ENCODE data around the gene STT3B. TPM values are rescaled to one million over a fixed set of nuclear protein-coding genes. Genes with fewer than 3 reads are reported as not detected.

Gene STT3B
- total and polyA plus RNA-seq, 2 of the 13 experiments (the other 11 are each of a cell fraction or from before 2014, with no cell fraction given) = 85.0 to 205 TPM

DNA sequence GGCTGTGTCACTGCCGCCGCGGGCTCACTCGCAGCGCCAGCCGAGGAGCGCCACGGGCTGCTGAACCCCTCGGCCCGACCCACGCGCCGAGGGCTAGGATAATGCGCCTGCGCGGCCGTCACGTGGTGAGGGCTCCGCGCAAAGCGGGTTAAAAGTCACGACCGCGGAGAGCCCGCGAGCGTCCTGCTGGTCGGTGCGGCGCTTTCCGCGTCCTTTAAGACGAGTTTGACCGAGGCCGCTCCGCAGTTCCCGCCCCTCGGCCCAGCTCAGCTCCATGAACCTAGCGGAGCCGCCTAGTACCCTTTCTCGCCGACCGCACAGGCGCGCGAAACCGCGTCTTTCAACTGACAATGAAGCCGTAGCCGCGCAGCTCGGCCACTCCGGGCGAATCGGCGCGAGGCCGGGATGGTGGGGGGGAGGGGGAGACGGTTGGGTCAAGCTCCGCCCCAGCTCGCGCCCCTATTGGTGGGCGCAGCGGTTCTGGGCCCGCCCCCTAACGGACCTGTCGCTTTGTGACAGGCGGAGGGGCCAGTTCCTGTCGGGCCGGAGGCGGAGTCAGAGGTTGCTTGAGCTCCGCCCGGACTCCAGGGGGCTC is 636 bp upstream of the STT3B start (continued):
- TF ChIP-seq, protein P1, sequence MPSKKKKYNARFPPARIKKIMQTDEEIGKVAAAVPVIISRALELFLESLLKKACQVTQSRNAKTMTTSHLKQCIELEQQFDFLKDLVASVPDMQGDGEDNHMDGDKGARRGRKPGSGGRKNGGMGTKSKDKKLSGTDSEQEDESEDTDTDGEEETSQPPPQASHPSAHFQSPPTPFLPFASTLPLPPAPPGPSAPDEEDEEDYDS (CRISPR knock-in tag; IDR thresholded peaks at IDR 0.05) = peak; percentile 89
- peak; percentile 68 for TF ChIP-seq ZNF121 (CRISPR knock-in tag; IDR thresholded peaks at IDR 0.05)
- peak; percentile 96 for TF ChIP-seq NCOA1 (CRISPR knock-in tag; IDR thresholded peaks at IDR 0.05)
- TF ChIP-seq CENPX (CRISPR knock-in tag; IDR thresholded peaks at IDR 0.05) = no peak
- TF ChIP-seq, protein P2, sequence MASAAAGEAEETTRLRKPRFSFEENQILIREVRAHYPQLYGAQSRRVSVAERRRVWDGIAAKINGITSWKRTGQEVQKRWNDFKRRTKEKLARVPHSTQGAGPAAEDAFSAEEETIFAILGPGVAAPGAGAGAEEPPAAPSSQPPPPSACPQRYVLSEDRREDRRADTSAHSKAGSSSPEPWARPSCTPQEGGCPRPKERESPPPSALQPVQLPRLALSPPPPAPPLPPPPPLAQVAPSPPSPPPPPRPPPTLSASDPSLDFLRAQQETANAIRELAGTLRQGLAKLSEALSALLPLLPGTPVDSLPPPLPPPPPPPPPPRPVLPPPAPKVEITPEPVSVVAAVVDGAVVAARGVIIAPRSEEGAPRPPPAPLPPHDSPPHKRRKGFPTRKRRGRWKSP (CRISPR knock-in tag; IDR thresholded peaks at IDR 0.05) = peak; percentile 89
- TF ChIP-seq SOX6 (IDR thresholded peaks at IDR 0.05) = no peak
- TF ChIP-seq SOX6 (CRISPR knock-in tag; IDR thresholded peaks at IDR 0.05) = peak; percentile 90
- TF ChIP-seq HNF4G (IDR thresholded peaks at IDR 0.05; ENCODE audit: borderline replicate concordance, low read depth, low read length) = no peak; the same call in 1 of the 2 replicates
- 0 out of 2 replicates have a peak, but pooled peaks have one; percentile 42 for TF ChIP-seq HNF4G (CRISPR knock-in tag; IDR thresholded peaks at IDR 0.05; ENCODE audit: borderline replicate concordance, low read depth)
- TF ChIP-seq, protein P3, sequence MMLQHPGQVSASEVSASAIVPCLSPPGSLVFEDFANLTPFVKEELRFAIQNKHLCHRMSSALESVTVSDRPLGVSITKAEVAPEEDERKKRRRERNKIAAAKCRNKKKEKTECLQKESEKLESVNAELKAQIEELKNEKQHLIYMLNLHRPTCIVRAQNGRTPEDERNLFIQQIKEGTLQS (CRISPR knock-in tag; IDR thresholded peaks at IDR 0.05) = no peak; the same call in 1 of the 2 replicates
- TF ChIP-seq ZNF235 (CRISPR knock-in tag; IDR thresholded peaks at IDR 0.05; ENCODE audit: borderline replicate concordance) = peak; percentile 98
- TF ChIP-seq ISX (CRISPR knock-in tag; conservative IDR thresholded peaks at IDR 0.05) = no peak
- TF ChIP-seq ADNP (CRISPR knock-in tag; IDR thresholded peaks at IDR 0.05) = no peak
- TF ChIP-seq, protein P4, sequence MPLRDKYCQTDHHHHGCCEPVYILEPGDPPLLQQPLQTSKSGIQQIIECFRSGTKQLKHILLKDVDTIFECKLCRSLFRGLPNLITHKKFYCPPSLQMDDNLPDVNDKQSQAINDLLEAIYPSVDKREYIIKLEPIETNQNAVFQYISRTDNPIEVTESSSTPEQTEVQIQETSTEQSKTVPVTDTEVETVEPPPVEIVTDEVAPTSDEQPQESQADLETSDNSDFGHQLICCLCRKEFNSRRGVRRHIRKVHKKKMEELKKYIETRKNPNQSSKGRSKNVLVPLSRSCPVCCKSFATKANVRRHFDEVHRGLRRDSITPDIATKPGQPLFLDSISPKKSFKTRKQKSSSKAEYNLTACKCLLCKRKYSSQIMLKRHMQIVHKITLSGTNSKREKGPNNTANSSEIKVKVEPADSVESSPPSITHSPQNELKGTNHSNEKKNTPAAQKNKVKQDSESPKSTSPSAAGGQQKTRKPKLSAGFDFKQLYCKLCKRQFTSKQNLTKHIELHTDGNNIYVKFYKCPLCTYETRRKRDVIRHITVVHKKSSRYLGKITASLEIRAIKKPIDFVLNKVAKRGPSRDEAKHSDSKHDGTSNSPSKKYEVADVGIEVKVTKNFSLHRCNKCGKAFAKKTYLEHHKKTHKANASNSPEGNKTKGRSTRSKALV (CRISPR knock-in tag; IDR thresholded peaks at IDR 0.05) = peak; percentile 66
- peak; percentile 87 for TF ChIP-seq ZNF772 (CRISPR knock-in tag; IDR thresholded peaks at IDR 0.05)
- TF ChIP-seq MXD4 (CRISPR knock-in tag; IDR thresholded peaks at IDR 0.05) = peak; percentile 91
- peak; percentile 12; the same call in 1 of the 2 replicates for TF ChIP-seq ELF3 (CRISPR knock-in tag; IDR thresholded peaks at IDR 0.05)
- TF ChIP-seq, protein P5, sequence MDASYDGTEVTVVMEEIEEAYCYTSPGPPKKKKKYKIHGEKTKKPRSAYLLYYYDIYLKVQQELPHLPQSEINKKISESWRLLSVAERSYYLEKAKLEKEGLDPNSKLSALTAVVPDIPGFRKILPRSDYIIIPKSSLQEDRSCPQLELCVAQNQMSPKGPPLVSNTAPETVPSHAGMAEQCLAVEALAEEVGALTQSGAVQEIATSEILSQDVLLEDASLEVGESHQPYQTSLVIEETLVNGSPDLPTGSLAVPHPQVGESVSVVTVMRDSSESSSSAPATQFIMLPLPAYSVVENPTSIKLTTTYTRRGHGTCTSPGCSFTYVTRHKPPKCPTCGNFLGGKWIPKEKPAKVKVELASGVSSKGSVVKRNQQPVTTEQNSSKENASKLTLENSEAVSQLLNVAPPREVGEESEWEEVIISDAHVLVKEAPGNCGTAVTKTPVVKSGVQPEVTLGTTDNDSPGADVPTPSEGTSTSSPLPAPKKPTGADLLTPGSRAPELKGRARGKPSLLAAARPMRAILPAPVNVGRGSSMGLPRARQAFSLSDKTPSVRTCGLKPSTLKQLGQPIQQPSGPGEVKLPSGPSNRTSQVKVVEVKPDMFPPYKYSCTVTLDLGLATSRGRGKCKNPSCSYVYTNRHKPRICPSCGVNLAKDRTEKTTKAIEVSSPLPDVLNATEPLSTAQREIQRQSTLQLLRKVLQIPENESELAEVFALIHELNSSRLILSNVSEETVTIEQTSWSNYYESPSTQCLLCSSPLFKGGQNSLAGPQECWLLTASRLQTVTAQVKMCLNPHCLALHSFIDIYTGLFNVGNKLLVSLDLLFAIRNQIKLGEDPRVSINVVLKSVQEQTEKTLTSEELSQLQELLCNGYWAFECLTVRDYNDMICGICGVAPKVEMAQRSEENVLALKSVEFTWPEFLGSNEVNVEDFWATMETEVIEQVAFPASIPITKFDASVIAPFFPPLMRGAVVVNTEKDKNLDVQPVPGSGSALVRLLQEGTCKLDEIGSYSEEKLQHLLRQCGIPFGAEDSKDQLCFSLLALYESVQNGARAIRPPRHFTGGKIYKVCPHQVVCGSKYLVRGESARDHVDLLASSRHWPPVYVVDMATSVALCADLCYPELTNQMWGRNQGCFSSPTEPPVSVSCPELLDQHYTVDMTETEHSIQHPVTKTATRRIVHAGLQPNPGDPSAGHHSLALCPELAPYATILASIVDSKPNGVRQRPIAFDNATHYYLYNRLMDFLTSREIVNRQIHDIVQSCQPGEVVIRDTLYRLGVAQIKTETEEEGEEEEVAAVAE (CRISPR knock-in tag; IDR thresholded peaks at IDR 0.05; ENCODE audit: borderline replicate concordance) = 0 out of 2 replicates have a peak, but pooled peaks have one; percentile 15
- no peak; the same call in 1 of the 2 replicates for TF ChIP-seq ZBTB8A (CRISPR knock-in tag; IDR thresholded peaks at IDR 0.05; ENCODE audit: borderline replicate concordance, low read depth)
- no peak for TF ChIP-seq ZNF569 (CRISPR knock-in tag; IDR thresholded peaks at IDR 0.05; ENCODE audit: borderline replicate concordance)
